NCI-H748 treated with DMSO at 0.1 percent for 48 hours (cell line): Measurements from ENCODE around the gene GAB2.
"Not testable (repeated sequence)": the region's sequence is repeated elsewhere in the genome, so short reads cannot be mapped to it uniquely, and the experiment has no call there.

Experiments used
- DNase-seq: peaks from one replicate; lab custom pipeline; 2025; lab: John Stamatoyannopoulos, UW

GAB2 gene

DNA sequence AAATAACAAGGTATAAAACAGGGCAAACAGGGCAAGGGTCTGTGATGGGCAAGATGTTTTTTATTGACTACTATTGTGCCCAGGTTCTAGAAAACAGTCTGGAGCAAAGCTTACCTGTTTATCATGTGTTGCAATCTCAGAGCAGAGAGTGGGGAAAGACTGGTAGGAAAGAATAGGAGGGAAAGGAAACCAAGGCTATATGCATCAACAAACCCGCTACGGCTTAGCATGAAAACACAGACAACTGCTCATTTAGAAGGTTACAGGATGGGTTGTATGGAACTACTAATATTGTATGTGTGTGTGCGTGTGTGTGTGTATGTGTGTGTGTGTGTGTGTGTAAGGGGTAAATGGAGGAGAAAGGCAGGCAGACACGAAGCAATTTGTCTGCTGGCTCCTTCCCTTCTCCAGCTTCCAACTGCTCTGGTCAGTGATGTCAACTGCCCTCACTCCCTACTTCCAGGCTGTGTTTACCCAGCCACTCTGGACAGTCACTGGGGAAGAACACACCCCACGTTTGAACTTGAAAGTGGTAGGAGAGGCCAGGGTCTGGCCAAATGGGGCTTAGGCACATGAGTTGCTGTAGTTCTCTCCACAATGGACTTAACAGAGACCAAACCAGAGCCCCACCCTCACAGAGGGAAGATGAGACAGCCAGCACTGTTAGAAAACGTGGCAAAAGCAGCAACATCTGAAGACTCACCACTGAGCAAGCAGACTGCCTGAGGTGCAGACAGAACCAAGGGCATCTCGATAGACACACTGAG is 47.0 kb downstream of the GAB2 start:
- no peak for DNase-seq

DNA sequence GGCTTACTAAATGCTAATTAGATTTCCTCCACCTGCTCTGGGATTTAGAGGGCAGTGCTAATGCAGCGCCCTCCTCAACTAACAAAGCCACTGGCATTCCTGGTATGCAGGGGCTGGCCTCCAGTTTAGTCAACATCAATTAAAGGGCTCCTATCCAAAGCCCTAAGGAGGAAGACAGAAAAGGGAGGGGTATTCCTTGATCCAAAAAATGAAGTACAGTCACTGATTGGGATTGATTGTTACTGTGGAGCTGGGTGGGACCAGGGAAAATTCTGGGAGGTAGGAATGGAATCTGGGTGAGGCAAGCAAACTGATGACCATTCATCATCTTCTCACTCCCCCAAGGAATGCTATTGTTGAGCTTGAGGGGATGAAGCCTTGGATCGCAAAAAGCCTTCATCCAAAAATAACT is 52.2 kb downstream of the GAB2 start:
- no peak for DNase-seq

DNA sequence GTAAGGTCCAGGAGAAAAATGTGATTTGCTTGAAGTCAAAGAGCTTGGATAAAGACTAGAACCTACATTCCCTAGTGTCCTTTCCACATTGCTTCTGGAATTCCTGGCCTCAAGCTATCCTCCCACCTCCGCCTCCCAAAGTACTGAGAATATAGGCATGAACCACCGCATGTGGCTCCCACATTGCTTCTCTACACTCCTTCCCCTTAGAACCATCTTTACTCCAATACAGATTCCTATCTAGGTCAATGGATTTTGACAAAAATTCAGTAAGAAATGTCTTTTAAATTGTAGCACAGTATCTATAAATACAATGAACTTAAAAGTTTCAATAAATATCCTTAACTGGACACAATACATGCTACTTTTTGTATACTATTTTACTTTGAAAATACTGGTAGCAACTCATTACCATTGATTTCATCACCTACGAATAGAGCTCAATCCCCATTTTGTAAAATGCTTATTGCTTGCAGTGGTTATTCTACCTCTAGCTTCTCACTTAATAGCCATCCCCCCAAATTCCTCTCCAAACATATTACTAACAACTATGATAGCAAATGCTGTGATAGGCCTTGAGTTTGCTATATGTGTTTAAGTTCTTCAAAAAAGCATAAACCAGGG is 53.4 kb downstream of the GAB2 start:
- no peak for DNase-seq

DNA sequence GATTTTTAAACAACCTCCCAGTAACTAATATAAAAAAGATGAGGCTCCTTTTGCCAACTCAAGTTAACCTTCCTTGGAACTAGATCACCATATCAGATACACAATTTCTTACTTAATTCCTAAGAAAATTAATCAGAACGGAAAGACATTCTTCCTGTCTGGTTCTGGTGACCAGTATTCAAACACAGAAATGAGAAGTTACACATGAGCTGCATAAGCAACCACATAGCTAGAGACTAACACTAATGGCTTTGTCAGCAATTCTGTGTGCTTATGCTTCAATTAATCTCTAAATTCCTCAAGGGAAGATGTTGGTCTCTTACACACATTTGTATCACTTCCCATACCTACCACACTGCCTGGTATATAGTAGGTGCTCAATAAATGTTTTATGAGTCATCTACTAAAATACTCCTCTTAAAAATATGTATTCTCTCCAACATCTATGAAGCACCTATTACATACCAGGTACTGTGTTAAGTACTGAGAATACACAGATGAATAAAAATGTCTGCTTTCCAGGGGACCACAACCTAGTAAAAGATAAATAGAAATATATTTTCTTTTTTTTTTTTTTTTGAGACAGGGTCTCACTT is 54.5 kb downstream of the GAB2 start:
- no peak for DNase-seq

DNA sequence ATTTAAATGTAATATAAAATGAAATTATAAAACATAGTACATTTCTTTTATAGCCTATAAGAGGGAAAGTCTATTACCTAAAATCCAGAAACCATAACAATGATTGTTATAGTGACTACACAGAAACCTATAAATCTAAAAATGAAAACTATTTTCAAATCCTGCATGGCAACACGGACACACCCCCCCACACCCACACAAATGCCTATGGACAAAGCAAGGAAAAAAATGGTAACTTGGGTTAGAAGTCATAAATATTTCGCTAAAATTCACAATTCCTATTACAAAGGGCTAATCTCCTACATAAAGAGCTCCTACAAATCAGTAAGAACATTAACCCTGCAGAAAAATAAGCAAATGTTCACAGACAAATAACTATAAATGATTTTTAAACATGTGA is 56.4 kb downstream of the GAB2 start:
- no peak for DNase-seq

DNA sequence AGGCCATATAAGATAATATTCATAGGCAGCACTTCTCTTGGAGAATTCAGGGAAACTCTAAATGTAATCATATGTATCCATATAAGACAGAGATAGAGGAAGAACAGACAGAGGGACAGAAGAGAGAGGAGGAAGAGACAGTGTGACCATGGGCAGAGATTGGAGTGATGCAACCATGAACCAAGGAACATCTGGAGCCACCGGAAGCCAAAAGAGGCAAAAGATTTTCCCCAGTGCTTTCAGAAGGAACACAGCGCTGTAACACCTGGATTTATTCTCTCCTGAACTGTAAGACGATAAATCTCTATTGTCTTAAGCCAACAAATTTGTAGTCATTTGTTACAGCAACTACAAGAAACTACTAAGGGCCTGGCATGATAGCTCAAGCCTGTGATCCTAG is 57.7 kb downstream of the GAB2 start:
- no peak for DNase-seq

DNA sequence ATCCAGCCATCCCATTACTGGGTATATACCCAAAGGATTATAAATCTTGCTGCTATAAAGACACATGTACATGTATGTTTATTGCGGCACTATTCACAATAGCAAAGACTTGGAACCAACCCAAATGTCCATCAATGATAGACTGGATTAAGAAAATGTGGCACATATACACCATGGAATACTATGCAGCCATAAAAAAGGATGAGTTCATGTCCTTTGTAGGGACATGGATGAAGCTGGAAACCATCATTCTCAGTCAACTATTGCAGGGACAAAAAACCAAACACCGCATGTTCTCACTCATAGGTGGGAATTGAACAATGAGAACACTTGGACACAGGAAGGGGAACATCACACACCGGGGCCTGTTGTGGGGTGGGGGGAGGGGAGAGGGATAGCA is 59.7 kb downstream of the GAB2 start:
- DNase-seq = not testable (repeated sequence)

DNA sequence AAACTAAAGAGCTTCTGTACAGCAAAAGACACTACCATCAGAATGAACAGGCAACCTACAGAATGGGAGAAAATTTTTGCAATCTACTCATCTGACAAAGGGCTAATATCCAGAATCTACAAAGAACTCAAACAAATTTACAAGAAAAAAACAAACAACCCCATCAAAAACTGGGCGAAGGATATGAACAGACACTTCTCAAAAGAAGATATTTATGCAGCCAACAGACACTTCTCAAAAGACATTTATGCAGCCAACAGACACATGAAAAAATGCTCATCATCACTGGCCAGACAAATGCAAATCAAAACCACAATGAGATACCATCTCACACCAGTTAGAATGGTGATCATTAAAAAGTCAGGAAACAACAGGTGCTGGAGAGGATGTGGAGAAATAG is 60.2 kb downstream of the GAB2 start:
- not testable (repeated sequence) for DNase-seq

DNA sequence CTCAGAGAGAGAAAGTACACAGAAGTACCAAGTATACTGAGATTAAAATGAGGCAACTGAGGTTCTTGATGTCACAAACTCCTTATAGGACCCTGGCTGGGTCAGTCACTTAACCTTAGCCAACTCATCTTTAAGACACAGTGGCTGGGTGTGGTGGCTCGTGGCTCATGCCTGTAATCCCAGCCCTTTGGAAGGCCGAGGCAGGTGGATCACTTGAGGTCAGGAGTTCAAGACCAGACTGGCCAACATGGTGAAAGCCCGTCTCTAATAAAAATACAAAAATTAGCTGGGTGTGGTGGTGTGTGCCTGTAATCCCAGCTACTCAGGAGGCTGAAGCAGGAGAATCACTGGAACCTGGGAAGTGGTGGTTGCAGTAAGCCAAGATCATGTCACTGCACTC is 61.9 kb downstream of the GAB2 start:
- DNase-seq = not testable (repeated sequence)

DNA sequence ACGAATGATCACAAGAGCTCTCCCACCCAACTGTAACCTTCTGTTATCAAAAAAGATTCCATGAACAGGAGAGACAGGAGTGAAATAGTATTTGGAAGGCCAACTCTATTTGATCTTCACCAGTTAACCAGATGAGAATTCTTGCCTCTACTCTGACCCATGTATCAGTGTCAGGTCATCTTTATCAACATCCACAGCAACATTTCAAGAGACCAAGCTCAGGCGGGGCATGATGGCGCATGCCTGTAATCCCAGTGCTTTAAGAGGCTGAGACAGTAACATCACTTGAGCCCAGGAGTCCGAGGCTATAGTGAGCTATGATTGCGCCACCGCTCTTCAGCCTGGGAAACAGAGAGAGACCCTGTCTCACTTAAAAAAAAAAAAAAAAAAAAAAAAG is 62.3 kb downstream of the GAB2 start:
- no peak for DNase-seq

DNA sequence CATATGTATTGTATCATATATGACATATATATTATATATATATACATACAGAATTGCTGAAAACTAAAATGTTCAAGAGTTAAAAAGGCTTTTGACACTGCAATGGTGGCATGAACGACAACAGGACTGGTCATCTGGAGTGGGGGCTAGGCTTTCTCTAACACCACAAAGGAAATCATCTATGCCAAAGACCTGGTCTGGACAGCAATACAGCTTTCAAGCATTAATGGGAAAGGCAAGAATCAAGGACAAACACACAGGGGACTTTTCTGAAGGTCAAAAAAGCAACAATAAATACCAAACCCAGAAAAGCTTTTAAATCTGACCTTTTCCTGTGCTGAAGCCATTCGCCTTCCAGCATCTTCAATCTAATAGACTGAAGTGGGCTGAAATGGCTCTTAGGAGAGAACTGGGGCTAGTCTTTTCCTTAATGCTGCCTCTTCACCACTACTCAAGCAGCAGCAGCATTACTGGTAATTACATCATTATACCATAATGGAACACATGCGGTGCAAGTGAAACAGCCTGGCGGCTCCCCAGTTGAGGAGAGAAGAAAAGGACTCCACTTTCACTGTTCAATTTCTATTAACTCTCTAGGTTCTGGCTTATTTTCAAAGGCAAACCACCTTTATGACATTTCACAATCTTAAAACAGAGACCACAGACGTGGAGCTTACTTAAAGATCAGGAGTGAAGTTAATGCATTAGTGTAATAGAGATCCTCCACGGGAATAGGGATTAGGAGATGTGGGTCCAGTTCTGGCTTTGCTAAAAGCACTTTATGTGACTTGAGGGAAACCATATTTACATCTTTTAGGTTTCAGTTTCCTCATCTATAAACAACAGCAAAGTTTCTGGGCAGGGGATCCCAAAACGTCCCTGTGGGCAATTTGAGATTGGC is 63.0 kb downstream of the GAB2 start:
- DNase-seq = peak; percentile 47

DNA sequence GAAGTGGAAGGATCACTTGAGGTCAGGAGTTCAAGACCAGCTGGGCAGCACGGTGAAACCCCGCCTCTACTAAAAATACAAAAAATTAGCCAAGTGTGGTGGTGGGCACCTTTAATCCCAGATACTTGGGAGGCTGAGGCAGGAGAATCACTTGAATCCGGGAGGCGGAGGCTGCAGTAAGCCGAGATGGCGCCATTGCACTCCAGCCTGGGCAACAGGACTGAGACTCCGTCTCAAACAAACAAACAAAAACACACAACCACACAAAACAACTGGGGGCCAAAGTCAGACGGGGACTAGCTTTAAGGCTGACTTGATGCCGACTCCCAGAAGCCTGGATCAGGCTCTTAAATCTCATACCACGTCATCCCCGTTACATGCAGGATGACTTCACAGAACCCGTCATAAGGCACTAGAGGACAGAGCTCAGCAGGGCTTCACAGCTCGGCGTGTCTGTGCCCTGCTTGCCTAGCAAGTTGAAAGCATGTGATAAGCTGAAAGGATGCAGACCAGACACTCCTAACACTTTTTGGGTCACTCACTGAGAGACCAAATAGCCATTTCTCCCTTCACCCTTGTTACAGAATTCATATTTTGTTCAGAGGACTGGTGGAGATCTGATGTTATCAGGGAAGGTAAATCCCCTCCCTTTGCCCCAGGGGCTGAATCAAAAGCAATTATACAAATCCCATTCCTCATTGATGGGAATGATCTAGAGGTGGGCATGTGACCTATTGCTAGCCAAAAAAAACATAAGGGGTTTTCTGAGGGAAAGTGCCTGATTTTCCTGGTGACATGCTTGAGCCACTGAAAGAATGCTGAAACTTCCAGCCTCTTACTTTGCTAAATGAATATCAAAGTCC is 65.4 kb downstream of the GAB2 start:
- no peak for DNase-seq

DNA sequence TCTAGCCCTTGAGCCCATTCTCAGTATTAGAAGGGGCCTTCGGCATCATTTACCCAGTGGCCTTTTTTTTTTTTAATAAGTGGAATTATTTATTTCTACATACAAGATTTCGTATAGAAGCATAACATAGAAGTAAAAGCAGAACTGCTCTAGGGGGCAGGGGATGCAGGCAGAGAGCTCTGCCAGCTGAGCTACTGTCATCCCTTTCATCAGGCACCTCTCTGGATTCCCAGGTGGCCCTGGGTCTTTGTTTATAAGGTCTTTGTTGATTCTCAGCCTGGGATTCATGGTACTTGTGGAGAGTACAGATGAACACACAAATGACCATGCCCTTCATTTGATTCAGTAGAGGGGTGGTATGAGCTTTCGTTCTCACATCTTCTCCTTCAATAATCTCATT is 66.4 kb downstream of the GAB2 start:
- no peak for DNase-seq

DNA sequence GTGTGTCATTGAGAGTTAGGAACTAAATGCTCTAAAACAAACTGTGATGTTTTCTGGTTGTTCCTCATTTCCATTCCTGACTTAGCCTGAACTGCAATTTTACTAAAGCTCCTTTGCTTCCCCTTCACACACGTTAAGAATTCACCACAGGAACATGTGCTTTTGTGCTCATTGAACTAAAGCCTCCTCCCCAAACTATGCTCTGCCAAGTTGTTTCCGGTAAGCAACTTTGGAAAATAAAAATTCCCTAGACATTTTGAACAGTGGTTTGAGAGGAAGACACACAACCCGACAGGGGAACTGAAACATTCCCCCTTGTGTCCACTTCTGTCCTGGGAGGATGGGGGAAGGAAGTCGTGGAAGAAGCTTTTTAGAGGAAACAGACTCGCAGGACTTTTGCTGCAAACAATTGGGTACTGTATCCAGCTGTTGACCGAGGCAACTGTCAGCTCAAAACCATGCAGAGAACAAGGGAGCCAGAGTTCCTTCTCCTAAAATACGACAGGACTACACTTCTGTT is 66.9 kb downstream of the GAB2 start:
- no peak for DNase-seq

DNA sequence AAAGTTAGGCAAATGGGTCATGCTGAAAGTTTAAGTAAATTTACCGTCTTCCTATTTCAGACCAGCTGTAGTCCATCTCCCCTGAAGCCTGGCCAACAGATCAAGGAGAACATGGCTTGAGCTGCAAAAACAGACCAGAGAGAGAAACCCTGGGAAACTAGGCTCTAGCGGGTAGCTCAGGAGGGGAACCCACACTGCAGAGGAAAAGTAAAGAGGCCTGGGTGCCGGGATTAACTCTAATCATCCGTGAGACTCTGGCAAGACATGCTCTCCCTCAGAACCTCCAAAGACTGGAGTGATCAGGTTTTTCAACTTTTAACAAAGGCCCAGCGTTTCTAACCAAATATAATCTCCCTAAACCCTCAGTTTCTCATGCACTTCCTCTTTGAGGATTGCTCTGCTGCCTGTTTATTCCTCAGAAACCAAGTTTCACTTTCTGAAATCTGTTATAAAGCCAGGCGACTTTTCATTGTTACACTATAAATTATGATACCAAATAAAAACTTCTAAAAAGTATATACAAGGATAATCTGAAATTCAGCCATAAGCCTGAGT is 67.5 kb downstream of the GAB2 start:
- DNase-seq = no peak

DNA sequence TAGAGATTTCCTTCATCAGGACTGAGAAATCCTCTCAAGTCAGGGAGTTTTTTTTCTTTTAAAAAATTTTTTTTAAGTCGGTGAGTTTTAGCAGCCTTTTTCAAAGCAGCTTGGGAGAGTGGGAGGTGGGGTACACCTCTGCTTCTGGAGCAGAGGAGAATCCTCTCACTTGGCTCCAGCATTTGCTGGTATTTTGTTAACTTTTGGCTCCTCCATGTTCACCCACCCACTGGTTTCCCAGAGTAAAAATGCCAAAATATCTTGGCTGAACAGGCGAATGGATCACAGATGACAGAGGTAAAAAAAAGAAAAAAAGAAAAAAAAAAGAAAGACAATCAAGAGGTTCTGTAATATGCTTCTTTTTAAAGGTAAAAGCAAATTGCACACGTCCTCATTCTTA is 68.0 kb downstream of the GAB2 start:
- no peak for DNase-seq

DNA sequence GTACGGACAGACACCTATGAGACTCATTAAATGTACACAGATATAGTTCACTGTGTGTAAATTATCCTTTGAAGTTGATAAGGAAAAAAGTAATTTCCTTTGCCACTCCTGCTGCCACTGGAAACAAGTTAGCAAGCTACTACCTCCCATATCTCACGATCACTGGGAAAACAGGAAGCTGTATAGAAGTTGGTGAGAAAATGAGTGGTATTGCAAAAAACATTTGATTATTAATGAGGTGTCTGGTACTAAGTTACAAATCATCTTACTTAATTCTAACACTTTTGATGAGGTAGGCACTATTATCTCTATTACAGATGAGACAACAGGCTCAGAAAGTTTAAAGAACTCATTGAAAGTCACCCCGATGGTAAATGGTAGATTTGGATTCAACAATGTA is 68.5 kb downstream of the GAB2 start:
- DNase-seq = no peak

DNA sequence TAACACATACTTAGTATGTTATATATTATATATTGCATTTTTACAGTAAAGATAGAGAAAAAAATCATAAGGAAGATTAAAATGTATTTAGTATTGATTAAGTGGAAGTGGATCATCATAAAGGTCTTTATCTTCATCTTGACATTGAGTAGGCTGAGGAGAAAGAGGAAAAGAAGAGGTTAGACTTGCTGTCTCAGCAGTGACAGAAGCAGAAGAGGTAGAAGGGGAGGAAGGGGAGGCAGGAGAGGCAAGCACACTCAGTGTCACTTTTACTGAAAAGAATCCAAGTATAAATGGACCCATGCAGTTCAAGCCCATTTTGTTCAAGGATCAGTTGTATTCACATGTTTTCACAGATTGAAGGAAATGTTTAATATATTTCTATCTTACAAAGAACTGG is 69.7 kb downstream of the GAB2 start:
- DNase-seq = no peak

DNA sequence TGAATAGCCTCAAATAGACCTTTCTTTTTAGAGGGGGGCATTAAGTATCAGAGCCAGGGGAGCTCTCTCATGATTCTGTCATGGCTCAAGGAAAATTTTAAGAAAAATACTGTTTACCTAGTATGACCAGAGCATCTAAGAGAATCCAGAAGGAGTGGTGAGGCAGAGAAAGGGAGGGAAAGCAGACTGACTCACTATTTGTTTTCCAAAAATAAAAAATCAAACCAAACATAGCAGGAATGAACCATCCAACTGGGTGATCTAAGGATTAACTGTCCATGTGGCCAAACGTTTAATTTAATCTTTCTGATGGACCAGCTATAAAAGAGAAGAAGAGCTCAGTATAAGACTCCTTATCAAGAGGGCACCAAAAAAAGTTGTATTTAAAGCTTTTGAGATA is 70.8 kb downstream of the GAB2 start:
- DNase-seq = no peak

DNA sequence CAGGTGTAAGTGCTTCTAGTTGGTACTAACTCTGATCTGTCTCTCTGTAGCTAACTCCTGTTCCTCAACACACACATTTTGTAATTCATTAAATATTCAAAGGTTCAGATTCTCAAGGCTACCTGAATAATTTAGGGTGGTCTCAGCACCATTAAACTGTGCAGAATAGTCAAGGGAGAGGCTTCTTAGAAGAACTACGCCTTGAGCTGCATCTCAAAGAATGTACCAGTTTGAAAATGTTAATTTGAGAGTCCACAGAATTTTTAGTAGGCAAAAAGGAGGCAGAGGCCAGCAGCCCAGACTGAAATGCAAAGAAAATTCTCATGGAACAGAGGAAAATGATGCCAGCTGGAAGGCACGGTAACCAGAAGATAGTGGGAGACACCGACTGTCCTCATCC is 72.2 kb downstream of the GAB2 start:
- DNase-seq = no peak

DNA sequence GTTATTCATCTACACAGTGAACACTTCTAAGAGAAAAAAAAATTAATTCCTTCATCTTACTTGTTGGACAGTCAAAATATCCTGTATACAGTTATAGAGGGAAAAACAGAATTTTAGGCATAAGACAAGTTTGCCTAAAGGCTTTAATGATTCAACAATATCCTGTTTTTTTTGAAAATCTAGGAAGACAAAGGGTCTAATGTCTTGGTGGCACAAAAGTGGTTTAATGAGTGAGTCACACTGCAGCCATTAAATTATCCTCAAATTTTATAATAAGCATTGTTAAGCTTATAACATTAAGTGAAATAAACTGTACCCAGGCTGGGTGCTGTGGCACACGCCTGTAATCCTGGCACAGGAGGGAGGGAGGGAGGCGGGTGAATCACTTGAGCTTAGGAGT is 72.9 kb downstream of the GAB2 start:
- no peak for DNase-seq
